Astrocyte (in vitro differentiated cells and primary cell): ENCODE measurements around the gene TBC1D22B.

Experiments used
- EZH2 ChIP-seq: IDR thresholded peaks from 2 replicates; pipeline ENCODE4 v1.6.1; 2012; ENCODE audit warnings: mild to moderate bottlenecking, low read length, inconsistent platforms; ENCODE audit not compliant: insufficient read depth
- TF ChIP-seq, protein P1 (sequence below): IDR thresholded peaks from 2 replicates; pipeline ENCODE4 v1.5.1; 2011; ENCODE audit warnings: low read depth, mild to moderate bottlenecking, inconsistent platforms, low read length, moderate library complexity; ENCODE audit not compliant: insufficient read depth

GRCh38 chr6:37275350-37275749 lies 17.8 kb downstream of the TBC1D22B start:
- TF ChIP-seq, protein P1, sequence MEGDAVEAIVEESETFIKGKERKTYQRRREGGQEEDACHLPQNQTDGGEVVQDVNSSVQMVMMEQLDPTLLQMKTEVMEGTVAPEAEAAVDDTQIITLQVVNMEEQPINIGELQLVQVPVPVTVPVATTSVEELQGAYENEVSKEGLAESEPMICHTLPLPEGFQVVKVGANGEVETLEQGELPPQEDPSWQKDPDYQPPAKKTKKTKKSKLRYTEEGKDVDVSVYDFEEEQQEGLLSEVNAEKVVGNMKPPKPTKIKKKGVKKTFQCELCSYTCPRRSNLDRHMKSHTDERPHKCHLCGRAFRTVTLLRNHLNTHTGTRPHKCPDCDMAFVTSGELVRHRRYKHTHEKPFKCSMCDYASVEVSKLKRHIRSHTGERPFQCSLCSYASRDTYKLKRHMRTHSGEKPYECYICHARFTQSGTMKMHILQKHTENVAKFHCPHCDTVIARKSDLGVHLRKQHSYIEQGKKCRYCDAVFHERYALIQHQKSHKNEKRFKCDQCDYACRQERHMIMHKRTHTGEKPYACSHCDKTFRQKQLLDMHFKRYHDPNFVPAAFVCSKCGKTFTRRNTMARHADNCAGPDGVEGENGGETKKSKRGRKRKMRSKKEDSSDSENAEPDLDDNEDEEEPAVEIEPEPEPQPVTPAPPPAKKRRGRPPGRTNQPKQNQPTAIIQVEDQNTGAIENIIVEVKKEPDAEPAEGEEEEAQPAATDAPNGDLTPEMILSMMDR: no peak
- no peak for TF ChIP-seq EZH2
